GM18868 (cell line): Measurements from ENCODE around the gene SCTR.

ENCODE experiments used
- ATAC-seq: cut with Tn5 transposase; IDR thresholded peaks from one replicate; pipeline ENCODE4 v1.9.1; 2021; ENCODE audit warnings: mild to moderate bottlenecking, moderate library complexity; ENCODE audit not compliant: unreplicated experiment

The SCTR gene

GRCh38 chr2:119488245-119489214 lies 35.8 kb downstream of the SCTR start:
- no peak for ATAC-seq

GRCh38 chr2:119487434-119488244 lies 36.6 kb downstream of the SCTR start:
- no peak for ATAC-seq

- ATAC-seq: no peak
These were observed 37.4 kb downstream of the SCTR start for GRCh38 chr2:119486886-119487285.

- no peak for ATAC-seq
These were observed 38.0 kb downstream of the SCTR start for GRCh38 chr2:119486196-119486827.

GRCh38 chr2:119485336-119486110 lies 38.8 kb downstream of the SCTR start:
- ATAC-seq: no peak

DNA sequence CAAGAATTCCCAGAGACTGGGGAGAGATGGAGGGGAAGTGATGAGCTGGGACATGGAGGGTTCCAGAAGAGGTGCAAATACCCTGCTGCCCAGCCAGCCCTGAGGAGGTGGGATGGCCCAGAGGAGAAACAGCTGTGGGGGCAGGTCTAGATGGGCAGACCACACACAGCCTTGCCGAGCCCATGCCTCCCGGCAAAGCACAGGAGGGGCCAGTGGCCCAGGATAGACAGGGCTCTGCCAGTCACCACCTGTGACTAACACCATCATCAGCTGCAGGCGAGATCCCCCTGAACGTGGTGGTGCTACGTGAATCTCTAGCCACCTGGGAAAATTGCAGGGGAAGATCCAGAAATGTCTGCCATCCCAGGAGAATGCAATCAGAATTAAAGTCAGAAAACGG lies 39.4 kb downstream of the SCTR start:
- no peak for ATAC-seq

DNA sequence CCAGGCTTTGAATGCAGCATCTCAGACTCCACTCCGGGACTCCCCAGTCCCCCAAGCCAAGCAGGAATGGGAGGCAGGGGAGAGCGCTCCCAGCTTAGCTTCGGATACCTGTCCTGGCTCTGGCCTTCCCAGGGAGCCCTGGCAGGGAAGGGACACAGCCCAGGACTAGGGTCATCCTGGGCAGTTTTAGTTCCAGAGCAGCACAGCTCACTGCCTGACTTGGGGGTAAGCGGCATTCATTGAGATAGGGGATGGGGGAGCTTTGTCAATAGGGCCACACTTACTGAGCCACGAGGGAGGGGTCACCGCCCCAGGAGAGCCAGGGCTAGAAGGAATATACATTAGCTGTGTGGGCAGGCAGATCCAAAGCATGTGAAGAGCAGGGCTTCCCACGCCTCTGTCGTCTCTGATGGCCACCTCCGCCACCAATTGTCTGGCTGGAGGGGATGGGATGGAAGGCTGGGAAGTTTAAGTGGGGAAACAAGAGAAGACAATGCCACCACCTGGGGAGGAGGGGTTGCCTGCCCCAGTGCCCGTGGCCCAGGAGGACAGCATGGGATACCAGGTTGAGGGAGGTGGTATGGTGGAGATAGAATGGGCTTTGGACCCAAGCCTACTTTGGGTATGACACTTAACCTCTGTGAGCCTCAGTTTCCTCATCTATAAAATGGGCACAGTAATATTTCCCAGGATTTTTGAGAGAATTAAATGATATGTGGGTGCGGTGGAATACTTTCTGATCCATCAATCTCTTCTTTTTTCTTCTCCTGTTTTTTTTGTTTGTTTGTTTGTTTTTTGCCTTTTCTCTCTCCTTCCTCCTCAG lies 40.2 kb downstream of the SCTR start:
- ATAC-seq: no peak

- no peak for ATAC-seq
These were observed 40.9 kb downstream of the SCTR start for GRCh38 chr2:119483395-119483753.

GRCh38 chr2:119482481-119483394 lies 41.5 kb downstream of the SCTR start:
- no peak for ATAC-seq

GRCh38 chr2:119481501-119482455 lies 42.5 kb downstream of the SCTR start:
- no peak for ATAC-seq

- no peak for ATAC-seq
These were observed 43.6 kb downstream of the SCTR start for GRCh38 chr2:119480718-119481142.

DNA sequence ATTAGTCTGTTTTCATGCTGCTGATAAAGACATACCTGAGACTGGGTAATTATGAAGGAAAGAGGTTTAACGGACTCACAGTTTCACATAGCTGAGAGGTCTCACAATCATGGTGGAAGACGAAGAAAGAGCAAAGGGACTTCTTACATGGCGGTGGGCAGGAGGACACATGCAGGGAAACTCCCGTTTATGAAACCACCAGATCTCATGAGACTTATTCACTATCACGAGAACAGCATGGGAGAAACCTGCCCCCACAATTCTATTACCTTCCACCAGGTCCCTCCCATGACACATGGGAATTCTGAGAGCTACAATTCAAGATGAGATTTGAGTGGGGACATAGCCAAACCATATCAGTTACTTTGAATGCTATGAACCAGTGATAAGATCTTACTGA lies 44.1 kb downstream of the SCTR start:
- no peak for ATAC-seq

- no peak for ATAC-seq
These were observed 45.3 kb downstream of the SCTR start for GRCh38 chr2:119478978-119479295.

DNA sequence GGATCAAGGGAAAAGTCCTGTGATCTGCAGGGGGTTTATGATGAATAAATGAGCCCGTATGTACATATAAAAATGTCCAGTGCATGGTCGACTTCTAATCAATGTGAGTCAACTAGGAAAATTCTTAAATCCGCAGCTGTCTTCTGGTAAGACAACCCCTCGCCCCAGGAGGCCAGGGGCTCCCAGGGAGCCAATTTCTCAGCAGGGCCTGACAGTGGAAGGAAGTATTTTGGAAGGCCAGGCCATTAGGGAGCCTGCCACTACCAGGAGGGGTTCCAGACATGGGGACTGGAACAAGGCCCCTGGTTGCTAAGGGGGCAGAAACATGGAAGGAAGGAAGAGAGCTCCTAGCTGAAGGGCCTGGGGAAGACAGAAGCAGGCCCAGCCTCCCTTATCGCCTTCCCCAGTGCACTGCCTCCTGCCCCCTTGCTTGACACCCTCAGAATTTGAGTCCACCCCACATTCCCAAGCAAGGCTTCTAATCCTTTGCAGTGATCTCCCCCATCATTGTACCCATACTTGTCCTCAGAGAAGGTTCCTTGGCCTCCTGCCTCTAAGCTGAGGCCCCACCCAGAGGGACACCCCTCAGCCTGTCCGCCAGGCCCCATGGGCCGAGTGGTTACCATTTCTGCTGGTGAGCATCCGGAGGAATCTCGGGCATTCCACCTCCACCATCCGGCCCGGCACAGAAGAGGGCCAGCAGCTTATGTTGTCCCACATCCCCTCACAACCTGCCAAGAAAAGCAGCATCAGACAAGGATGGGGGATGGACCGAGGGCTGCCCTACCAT lies 45.9 kb downstream of the SCTR start:
- no peak for ATAC-seq

GRCh38 chr2:119477113-119477505 lies 47.2 kb downstream of the SCTR start:
- no peak for ATAC-seq

- peak; percentile 78 for ATAC-seq
These were observed 47.8 kb downstream of the SCTR start for GRCh38 chr2:119476301-119477112.
